Activated CD4-positive, alpha-beta T cell treated with anti-CD3 and anti-CD28 coated beads, Interleukin-2, amount 50 U/mL, for 48 hours (primary cell): ENCODE data around the gene KLHL25.

ENCODE experiments used
- DNase-seq, 2 experiments: peaks; one replicate each; pipeline ENCODE4 v3.0.0-alpha.2; 2020

KLHL25 gene

DNA sequence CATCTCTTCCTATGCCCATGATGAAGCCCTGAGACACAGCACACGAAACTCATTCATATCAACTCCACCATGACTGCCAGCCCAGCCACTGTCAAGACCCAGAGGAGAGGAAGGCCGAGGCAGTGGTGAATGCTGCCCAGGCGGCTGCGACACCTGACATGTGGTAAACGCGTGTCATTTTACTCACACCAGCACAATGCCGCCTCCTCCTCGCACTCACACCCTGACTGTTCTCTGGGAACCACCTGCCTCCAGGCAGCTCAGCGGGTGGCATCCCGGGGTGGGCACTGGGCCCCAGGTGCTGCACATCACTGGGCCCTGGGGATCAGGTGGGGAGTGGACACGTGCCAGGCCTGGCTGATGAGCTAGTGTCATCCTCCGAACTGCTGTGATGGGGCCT is 21.5 kb downstream of the KLHL25 start:
- DNase-seq = no peak

DNA sequence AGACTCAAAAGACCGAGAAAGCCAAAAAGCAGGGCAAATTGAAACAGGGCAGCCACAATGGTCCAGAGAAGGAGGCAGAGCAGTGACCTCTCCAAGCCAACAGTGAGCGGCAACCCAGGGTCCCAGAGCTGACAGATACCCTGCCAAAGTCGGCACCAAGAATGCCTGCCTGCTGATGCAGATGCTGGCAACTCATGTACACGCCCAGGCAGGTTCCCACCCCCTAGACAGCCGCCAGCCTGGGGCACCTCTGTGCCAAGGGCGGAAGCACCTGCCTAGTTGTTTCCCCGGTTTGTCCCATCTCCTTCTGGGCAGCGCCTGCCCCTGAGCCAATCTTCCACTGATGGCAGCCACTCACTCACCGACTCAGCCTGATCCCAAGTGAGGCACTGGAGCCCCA is 22.1 kb downstream of the KLHL25 start:
- DNase-seq = no peak

- DNase-seq = no peak
These were observed 22.8 kb downstream of the KLHL25 start for GRCh38 chr15:85771781-85772445.

DNA sequence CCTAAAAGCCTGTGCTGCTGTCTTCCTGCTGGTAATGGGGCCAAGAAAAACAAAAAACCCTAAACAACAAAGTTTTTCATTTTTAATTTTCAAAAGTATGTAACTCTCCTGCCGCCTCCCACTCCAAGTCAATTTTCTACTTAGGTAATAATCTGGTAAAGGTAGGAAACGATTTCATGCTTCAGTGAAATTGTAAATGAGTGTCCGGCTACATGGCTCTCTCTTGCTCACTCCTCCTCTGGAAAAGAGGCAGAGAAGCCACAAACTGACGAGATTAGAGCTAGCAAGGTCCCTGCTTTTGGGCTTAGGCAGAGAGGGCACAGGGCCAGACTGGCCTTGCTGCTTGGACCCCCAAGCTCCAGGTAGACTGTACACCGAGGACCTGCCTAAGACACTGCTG is 23.5 kb downstream of the KLHL25 start:
- DNase-seq = no peak

DNA sequence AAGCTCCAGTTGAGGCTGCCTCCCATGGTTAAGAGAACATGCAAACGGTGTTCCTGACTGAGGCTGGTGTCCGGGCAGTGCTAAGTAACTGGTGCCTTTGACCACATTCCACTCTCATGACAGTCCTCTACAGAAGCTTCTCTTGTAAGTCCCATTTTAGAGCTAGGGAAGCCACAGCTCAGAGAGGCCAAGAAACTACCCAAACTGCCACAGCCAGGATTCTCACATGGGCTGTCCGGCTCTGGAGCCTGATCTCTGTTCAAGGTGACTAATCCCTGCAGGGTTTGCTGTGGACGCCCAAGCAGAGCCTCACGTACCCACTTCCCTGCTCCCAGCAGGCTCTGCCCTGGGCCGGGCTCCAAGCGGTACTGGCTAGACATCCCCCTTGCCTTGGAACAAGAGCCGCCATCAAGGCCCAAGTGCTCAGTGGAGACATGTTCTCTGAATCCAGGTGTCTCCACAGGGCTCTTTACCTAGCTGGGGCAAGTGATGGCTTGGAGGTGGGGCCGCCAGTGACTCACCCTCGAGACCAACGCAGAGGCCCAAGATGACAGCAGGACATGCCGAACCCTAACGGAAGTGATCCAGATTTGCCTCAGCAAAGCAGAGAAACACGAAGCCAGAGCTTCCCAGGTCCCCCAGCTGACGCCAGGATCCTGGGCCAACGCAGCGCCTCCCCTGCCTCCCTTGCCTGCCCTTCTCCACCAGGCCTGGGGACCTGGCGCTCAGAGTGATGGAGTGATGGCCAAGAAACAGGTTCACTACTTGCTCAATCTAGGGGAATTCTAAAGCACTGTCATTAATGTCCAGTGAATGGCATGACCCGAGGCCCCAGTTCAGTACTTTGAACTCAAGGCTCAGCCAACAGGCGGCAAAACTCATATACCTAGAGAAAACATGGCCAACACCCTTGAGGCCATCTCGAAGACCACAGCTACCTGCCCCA is 24.4 kb downstream of the KLHL25 start:
- no peak for DNase-seq

GRCh38 chr15:85769182-85769900 is 25.4 kb downstream of the KLHL25 start:
- DNase-seq = no peak

- no peak for DNase-seq
These were observed 26.0 kb downstream of the KLHL25 start for GRCh38 chr15:85768595-85769168.

DNA sequence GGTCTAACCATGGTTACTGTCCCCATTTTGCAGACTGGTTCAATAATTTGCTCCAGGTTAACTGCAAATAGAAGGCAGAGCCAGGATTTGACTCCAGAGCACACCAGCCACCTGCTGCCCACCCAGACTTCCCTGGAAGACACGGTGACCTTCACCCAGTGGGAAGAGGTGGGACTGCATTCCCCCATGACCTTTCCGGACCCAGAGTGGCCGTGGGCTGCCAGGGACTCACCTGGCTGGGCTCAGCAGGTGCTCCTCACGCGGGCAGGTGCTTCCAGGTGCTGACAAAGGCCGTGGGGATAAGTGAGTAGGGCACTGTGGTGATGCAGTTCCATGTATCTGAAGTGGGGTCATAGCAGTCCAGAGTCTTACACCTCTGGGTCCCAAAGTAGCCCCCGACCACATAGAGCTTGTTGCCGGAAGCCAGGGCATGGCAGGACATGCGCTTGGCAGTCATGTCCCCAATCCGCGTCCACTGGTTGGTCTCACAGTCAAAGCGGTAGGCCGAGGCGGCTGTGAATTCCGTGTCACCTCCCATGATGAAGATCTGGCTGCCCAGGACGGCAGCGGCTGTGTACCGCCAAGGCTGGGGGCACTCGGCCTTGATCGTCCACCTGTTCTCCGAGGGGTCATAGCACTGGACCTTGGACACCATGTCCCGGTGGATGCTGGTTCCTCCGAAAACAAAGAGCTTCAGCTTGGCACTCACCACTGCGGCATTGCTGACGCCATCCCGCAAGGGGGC is 26.8 kb downstream of the KLHL25 start:
- DNase-seq = no peak

DNA sequence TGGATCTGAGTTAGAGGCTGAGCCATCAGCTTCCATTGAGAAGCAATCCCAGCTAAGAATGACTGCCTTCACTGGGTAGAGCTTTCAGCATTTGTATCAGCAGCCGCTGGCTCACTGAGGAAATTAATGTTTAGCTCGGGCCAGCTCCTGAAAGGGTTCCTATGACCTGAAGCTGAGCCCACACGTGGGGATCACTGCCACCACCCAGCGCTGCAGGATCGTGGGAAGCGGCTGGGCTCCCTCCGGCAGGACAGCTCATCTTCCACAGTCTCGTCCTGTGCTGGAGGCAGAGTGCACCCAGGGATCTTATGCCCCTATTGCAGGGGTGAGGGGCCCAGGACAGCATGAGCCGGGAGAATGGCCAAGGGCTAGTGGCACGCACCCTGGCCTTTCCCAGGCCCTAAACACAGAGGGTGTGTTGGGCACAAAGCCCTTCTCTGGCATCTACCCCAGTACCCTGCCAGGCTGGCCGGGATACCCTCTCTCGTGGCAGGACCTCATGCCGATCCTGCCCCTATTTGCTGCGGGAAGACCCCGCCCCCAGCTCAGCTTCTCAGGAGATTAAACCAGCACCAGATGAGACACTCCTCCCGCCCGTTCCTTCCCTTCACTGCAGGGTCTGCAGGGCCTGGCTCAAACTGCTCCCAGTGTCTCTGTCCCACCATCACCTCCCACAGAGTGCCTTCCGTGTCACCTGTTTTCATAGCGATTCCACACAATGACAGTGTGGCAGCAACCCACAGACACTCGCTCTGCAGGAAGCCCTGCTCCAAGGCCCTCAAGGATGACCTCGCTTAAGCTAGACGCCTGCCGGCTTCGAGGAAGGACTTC is 28.5 kb downstream of the KLHL25 start:
- DNase-seq = no peak

DNA sequence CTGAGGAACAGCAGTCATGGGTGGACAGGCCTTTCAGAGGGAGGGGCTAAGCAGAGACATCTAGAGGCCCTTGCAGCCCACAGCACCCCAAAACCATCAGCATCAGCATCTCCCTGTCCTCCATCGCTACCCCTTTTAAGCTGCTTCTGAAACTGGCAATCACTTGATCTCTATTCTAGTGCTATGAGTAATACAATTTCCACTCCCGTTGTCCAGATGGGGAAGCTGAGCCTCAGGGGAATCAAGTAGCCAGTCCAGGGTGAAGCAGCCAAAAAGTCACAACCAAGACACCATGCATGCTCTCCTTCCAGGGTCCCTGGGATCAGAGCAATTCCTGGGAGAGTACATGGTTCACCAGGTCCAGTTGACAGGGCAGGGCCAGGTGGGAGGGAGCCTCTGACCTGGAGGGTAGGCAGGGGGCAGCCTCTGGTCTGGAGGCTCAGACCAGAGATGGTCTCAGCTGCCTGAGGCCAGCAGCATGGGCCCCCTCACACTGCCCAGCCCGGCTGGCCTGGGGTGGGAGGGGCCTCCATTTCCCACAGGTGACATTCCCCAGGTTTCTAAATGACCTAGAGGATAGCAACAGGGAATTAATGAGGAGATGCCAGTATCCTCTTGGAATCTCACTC is 30.0 kb downstream of the KLHL25 start:
- no peak for DNase-seq

GRCh38 chr15:85763673-85764633 is 30.8 kb downstream of the KLHL25 start:
- DNase-seq = no peak

DNA sequence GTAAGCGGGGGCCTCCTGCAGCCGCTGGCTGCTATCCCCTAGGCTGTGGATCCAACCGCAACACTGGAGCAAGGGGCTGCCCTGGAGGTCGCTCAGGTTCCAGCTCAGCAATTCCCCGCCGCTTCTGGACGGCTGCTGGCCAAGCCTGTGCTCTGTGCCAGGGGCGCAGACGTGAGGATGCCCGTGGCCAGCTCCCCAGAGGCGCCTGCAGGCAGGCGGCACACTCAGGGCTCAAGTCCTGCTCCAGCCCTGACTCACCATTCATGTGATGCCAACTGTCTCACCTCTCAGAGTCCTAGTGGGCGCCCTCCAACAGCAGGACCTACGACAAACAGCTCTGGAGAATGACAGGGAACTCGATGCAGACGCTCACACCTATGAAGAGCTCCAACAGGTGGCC is 31.6 kb downstream of the KLHL25 start:
- no peak for DNase-seq

- no peak for DNase-seq
These were observed 32.0 kb downstream of the KLHL25 start for GRCh38 chr15:85762756-85763127.

DNA sequence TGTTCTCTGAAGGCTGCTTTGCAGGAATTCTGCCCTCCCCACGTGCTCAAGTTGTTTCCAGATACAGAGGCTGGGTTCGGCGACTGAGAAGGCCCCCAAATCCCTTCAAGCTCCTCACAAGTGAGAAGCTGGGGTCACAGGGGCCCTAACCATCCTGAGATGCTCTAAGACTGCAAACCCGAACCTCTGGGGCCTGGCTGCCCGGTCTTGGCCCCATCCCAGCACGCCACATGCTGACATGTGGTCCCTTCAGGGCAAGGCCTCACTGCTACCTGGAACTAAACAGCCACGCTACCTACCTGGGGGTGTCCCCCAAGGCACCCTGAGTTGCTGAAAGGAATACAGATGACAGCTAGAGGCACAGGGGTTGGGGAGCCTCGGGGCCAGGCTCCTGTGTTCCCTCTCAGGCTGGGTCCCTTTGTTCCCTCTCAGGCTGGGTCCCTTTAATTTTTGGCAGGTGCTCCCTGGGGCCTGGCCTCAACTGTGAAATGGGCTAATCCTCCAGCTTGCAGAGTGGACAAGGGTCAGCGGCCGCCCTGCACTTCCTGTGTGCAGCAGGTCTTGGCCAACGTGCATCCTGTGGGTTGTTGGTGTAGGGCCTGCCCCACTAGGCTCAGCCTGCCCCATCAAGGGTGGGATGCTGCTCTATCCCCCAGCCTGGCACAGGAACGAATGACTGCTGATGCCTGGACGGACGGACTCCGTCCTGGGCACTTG is 32.5 kb downstream of the KLHL25 start:
- no peak for DNase-seq

DNA sequence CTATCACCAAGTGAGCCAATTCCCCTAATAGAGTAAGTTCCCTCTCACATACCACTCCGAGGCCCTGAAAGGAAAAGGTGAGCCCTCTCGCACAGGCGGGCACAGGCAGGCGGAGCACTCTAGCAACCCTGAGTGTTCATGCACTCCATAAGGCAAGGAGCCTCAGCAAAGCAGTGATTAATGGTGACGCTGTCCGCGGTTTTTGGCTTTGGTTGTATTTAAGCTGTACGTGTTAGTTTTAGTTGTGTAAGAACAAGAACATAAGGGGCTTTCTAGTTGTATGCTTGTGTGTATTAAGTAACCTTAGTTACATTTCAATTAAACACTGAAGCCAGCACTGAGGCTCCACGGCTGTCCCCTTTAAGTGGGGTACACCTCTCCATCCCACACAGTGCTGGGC is 33.1 kb downstream of the KLHL25 start:
- DNase-seq = no peak

- no peak for DNase-seq
These were observed 34.0 kb downstream of the KLHL25 start for GRCh38 chr15:85760531-85761371.

DNA sequence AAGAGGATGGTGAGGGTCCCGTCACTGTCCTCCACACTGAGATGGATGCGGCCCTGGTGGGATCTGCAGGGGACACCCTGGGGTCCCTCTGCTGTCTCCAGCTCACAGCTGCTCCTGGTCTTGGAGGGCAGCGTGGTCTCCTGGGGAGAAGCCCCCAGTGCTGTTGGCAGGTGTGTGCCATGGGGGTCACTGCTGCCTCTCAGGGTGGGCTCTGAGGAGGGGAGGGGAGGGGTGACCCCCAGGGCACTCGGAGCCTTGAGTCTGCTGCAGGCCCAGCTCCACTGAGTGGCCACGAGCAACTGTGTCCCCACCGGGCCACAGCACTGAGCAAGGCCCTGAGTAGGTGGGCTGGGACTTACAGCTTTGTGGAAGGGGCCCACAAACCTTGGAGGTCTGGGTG is 34.7 kb downstream of the KLHL25 start:
- no peak for DNase-seq

DNA sequence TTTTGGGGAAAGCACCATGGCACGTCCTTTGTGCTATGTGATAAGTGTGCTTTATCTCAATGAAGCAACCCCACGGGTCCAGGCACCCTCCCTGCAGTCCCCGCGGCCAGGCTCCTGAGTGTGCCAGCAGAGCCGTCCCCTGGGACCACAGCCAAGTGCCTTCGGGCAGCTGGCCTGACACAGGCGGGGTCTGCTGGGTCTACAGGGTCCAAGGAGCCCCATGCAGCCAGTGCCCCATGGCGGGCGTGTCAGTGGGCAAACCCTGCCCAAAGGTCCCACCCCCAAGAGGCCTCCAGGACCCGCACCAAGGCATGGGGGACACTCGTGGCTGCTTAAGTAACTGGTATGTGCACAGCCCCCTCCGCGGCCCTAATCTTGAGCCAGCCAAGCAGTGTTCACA is 35.3 kb downstream of the KLHL25 start:
- no peak for DNase-seq
